ENCODE results near the gene KLF15. TPM values are rescaled to one million over a fixed set of nuclear protein-coding genes. Genes with fewer than 3 reads are reported as not detected.

The KLF15 gene
- total RNA-seq, 1 donor from 2014 or later, result 0.31 TPM

- peaks cover 2% of the 10 kb centered on the region for H3K9me3 Mint-ChIP-seq
- TF ChIP-seq CTCF (IDR thresholded peaks at IDR 0.05), result no peak
- no peaks in the 10 kb centered on the region for H3K4me1 Mint-ChIP-seq
- no peak for DNase-seq
- H3K4me3 Mint-ChIP-seq, result no peak overlapping the region
- no peak for ATAC-seq (ENCODE audit: low read depth)
- intact Hi-C loops (cut with micrococcal nuclease), result no loop called here
- no peaks in the 10 kb centered on the region for H3K36me3 Mint-ChIP-seq (ENCODE audit: low read depth)
- no peak overlapping the region for H3K27ac Mint-ChIP-seq
- ChIA-PET POLR2A (no interaction called here), CTCF (no interaction called here)
- H3K27me3 Mint-ChIP-seq, result peaks cover 1% of the 10 kb centered on the region
Observed at GRCh38 chr3:126317029-126317996, 39.9 kb downstream of the KLF15 start.

GRCh38 chr3:126316501-126316939 lies 40.7 kb downstream of the KLF15 start:
- no peak for TF ChIP-seq CTCF (IDR thresholded peaks at IDR 0.05)
- H3K4me1 Mint-ChIP-seq, result no peaks in the 10 kb centered on the region
- POLR2A ChIA-PET, result no interaction called here
- no peak for DNase-seq
- ATAC-seq (ENCODE audit: low read depth), result no peak
- no peak overlapping the region for H3K27ac Mint-ChIP-seq
- CTCF ChIA-PET, result no interaction called here
- peaks cover 2% of the 10 kb centered on the region for H3K9me3 Mint-ChIP-seq
- H3K36me3 Mint-ChIP-seq (ENCODE audit: low read depth), result no peaks in the 10 kb centered on the region
- H3K4me3 Mint-ChIP-seq, result no peak overlapping the region
- intact Hi-C loops (cut with micrococcal nuclease), result no loop called here
- peaks cover 1% of the 10 kb centered on the region for H3K27me3 Mint-ChIP-seq

GRCh38 chr3:126316031-126316461 lies 41.2 kb downstream of the KLF15 start:
- no peaks in the 10 kb centered on the region for H3K36me3 Mint-ChIP-seq (ENCODE audit: low read depth)
- H3K4me3 Mint-ChIP-seq, result no peak overlapping the region
- DNase-seq (no peak), ATAC-seq (ENCODE audit: low read depth) (no peak)
- peaks cover 1% of the 10 kb centered on the region for H3K27me3 Mint-ChIP-seq
- ChIA-PET CTCF (no interaction called here), POLR2A (no interaction called here)
- peaks cover 2% of the 10 kb centered on the region for H3K9me3 Mint-ChIP-seq
- no peak overlapping the region for H3K27ac Mint-ChIP-seq
- intact Hi-C loops (cut with micrococcal nuclease), result no loop called here
- H3K4me1 Mint-ChIP-seq, result no peaks in the 10 kb centered on the region
- TF ChIP-seq CTCF (IDR thresholded peaks at IDR 0.05), result no peak

- POLR2A ChIA-PET, result no interaction called here
- no peaks in the 10 kb centered on the region for H3K27me3 Mint-ChIP-seq
- no peaks in the 10 kb centered on the region for H3K4me1 Mint-ChIP-seq
- DNase-seq, result no peak
- intact Hi-C loops (cut with micrococcal nuclease), result no loop called here
- no peak for TF ChIP-seq CTCF (IDR thresholded peaks at IDR 0.05)
- no peaks in the 10 kb centered on the region for H3K36me3 Mint-ChIP-seq (ENCODE audit: low read depth)
- no peak overlapping the region for H3K27ac Mint-ChIP-seq
- ATAC-seq (ENCODE audit: low read depth), result no peak
- peaks cover 2% of the 10 kb centered on the region for H3K9me3 Mint-ChIP-seq
- no peak overlapping the region for H3K4me3 Mint-ChIP-seq
- CTCF ChIA-PET, result no interaction called here
Observed at GRCh38 chr3:126314790-126315658, 42.2 kb downstream of the KLF15 start.

- ATAC-seq (ENCODE audit: low read depth), result no peak
- Mint-ChIP-seq H3K27me3 (no peaks in the 10 kb centered on the region), H3K4me3 (no peak overlapping the region), H3K36me3 (ENCODE audit: low read depth) (no peaks in the 10 kb centered on the region), H3K9me3 (peaks cover 2% of the 10 kb centered on the region), H3K4me1 (no peaks in the 10 kb centered on the region), H3K27ac (no peak overlapping the region)
- POLR2A ChIA-PET, result no interaction called here
- CTCF ChIA-PET, result no interaction called here
- no peak for DNase-seq
- no peak for TF ChIP-seq CTCF (IDR thresholded peaks at IDR 0.05)
- intact Hi-C loops (cut with micrococcal nuclease), result no loop called here
Observed at GRCh38 chr3:126314305-126314789, 42.9 kb downstream of the KLF15 start.

Data from activated B cell treated with CpG ODN at 0.5 μM for 24 hours (primary cell).